HepG2 (cell line): Measurements from ENCODE around the gene STOML1. TPM values are rescaled to one million over a fixed set of nuclear protein-coding genes. Genes with fewer than 3 reads are reported as not detected.
A peak's percentile ranks its signal among the peaks of the same experiment; 100 is the strongest.

Experiments used
- ATAC-seq: fragments of 200-7000 bp; cut with Tn5 transposase; 3 replicates; pipeline ENCODE4 v1.9.1; 2020; ENCODE audit warnings: mild to moderate bottlenecking, moderate library complexity
- BruUV-seq: library from RNA; stranded (reverse); fragments of 400-500 nt; replicated peaks from 2 replicates; lab custom pipeline; 2021; lab: Mats Ljungman, UMichigan
- CTCF ChIA-PET: fragments of 300-600 bp; formaldehyde crosslinking; extraction: SDS; loops from one replicate; lab custom pipeline; 2021; ENCODE audit warnings: low total read pairs, inconsistent platforms, low intra/inter-chr PET ratio; lab: Yijun Ruan, JAX
- POLR2A ChIA-PET: fragments of 350-600 bp; sonication (Branson Sonifier 250); formaldehyde crosslinking; loops from one replicate; lab custom pipeline; 2020; ENCODE audit warnings: antibody characterized with exemption, inconsistent platforms; lab: Yijun Ruan, JAX
- DNase-seq: peaks from one replicate; pipeline ENCODE4 v3.0.0-alpha.2; 2015; ENCODE audit warnings: low spot score
- FAIRE-seq: peaks from 3 replicates; lab custom pipeline; 2011; peaks lifted over from hg19 to GRCh38; lab: Jason Lieb, UNC
- H2AFZ ChIP-seq: one replicate; pipeline ENCODE4 v1.6.1; 2011; ENCODE audit warnings: low read length, inconsistent platforms
- H3K27ac ChIP-seq: fragments of 300-600 bp; 3 replicates; pipeline ENCODE4 v1.8.0; 2011; ENCODE audit warnings: mixed run types, mild to moderate bottlenecking, mixed read lengths, low read length, inconsistent platforms; ENCODE audit not compliant: insufficient read depth; ENCODE audit errors: extremely low read length
- H3K27me3 ChIP-seq, 2 experiments: fragments of 200-600 bp in 1 of 2; 2 replicates in 1 of 2; 3 replicates in 1 of 2; pipeline versions ENCODE4 v1.6.0 to v1.8.0; 2011; ENCODE audit warnings: low read length in 2 of 2, mild to moderate bottlenecking in 2 of 2, moderate library complexity in 2 of 2, inconsistent platforms in 1 of 2; ENCODE audit not compliant: insufficient read depth in 2 of 2, control insufficient read depth in 1 of 2
- H3K36me3 ChIP-seq, 2 experiments: fragments of 200-600 bp in 1 of 2; replicated peaks in 1 of 2; 2 replicates in 1 of 2; 3 replicates in 1 of 2; pipeline versions ENCODE4 v1.5.1 to v1.8.0; 2011; ENCODE audit warnings: low read length in 2 of 2, inconsistent platforms in 1 of 2; ENCODE audit not compliant: insufficient read depth in 2 of 2, control insufficient read depth in 1 of 2
- H3K4me1 ChIP-seq: 2 replicates; pipeline ENCODE4 v1.5.1; 2012; ENCODE audit warnings: low read length, inconsistent platforms; ENCODE audit not compliant: insufficient read depth
- H3K4me2 ChIP-seq: 2 replicates; pipeline ENCODE4 v1.6.0; 2011; ENCODE audit warnings: low read depth, low read length, inconsistent platforms
- H3K4me3 ChIP-seq, 3 experiments: fragments of 200-600 bp in 1 of 3; sonication (generic), shearing (Covaris generic) in 1 of 3; replicated peaks in 1 of 3; 2 replicates each; pipeline ENCODE4 v1.5.1; 2011 to 2016; ENCODE audit warnings: low read length in 3 of 3, inconsistent platforms in 2 of 3, low read depth in 2 of 3, mild to moderate bottlenecking in 2 of 3, control low read depth in 1 of 3, mixed read lengths in 1 of 3; ENCODE audit not compliant: insufficient read depth in 1 of 3
- H3K79me2 ChIP-seq: one replicate; pipeline ENCODE4 v1.6.1; 2011; ENCODE audit warnings: low read length, inconsistent platforms; ENCODE audit not compliant: insufficient read depth
- H3K9ac ChIP-seq: 2 replicates; pipeline ENCODE4 v1.6.0; 2011; ENCODE audit warnings: mild to moderate bottlenecking, low read depth, low read length, inconsistent platforms; ENCODE audit not compliant: insufficient read depth
- H3K9me3 ChIP-seq: 2 replicates; pipeline ENCODE4 v1.5.1; 2012; ENCODE audit warnings: mild to moderate bottlenecking, low read length
- H4K20me1 ChIP-seq: 2 replicates; pipeline ENCODE4 v1.6.0; 2011; ENCODE audit warnings: inconsistent platforms, mild to moderate bottlenecking, low read length, moderate library complexity; ENCODE audit not compliant: insufficient read depth
- ARID5B ChIP-seq: IDR thresholded peaks from 2 replicates; pipeline ENCODE4 v1.4.0; 2020; ENCODE audit warnings: mild to moderate bottlenecking, missing genetic modification reagents
- NR2C2 ChIP-seq: sonication (generic); formaldehyde crosslinking; IDR thresholded peaks from 2 replicates; pipeline ENCODE4 v1.4.0; 2020; ENCODE audit warnings: missing genetic modification reagents, mild to moderate bottlenecking, moderate library complexity, borderline replicate concordance
- PAXIP1 ChIP-seq: sonication (generic); formaldehyde crosslinking; conservative IDR thresholded peaks from 2 replicates; pipeline ENCODE4 v1.4.0; 2020; ENCODE audit warnings: mild to moderate bottlenecking, missing genetic modification reagents, moderate library complexity
- PITX1 ChIP-seq: sonication (generic); formaldehyde crosslinking; IDR thresholded peaks from 2 replicates; pipeline ENCODE4 v1.5.1; 2020; ENCODE audit warnings: mild to moderate bottlenecking, missing genetic modification reagents
- RARA ChIP-seq: IDR thresholded peaks from 2 replicates; pipeline ENCODE4 v1.6.1; 2016; ENCODE audit warnings: missing genetic modification reagents, missing compliant biosample characterization
- RXRB ChIP-seq: IDR thresholded peaks from 2 replicates; pipeline ENCODE4 v1.6.1; 2016; ENCODE audit warnings: borderline replicate concordance, missing genetic modification reagents, missing compliant biosample characterization
- SOX13 ChIP-seq, 3 experiments: fragments of 450-650 bp in 1 of 3; sonication (generic) in 1 of 3; formaldehyde crosslinking in 1 of 3; IDR thresholded peaks in 2 of 3; conservative IDR thresholded peaks in 1 of 3; 2 replicates each; pipeline versions ENCODE4 v1.5.0 to v1.6.1; 2016 to 2020; ENCODE audit warnings: antibody characterized with exemption in 1 of 3, mild to moderate bottlenecking in 1 of 3, missing compliant biosample characterization in 1 of 3, missing genetic modification reagents in 1 of 3, moderate library complexity in 1 of 3
- SYNCRIP ChIP-seq: fragments of 200-400 bp; formaldehyde crosslinking; IDR thresholded peaks from 2 replicates; pipeline ENCODE4 v1.6.1; 2018; ENCODE audit warnings: mild to moderate bottlenecking, low read depth, low read length; ENCODE audit not compliant: insufficient read depth
- ZNF317 ChIP-seq: sonication (generic); formaldehyde crosslinking; IDR thresholded peaks from 2 replicates; pipeline ENCODE4 v1.5.0; 2020; ENCODE audit warnings: mild to moderate bottlenecking, missing genetic modification reagents
- ZNF670 ChIP-seq: sonication (generic); formaldehyde crosslinking; IDR thresholded peaks from 2 replicates; pipeline ENCODE4 v1.8.0; 2022; ENCODE audit warnings: mild to moderate bottlenecking, missing genetic modification reagents, borderline replicate concordance
- ZNF674 ChIP-seq: sonication (generic); formaldehyde crosslinking; IDR thresholded peaks from 2 replicates; pipeline ENCODE4 v1.5.0; 2020; ENCODE audit warnings: low read depth, mild to moderate bottlenecking, missing genetic modification reagents
- ZSCAN9 ChIP-seq: IDR thresholded peaks from 2 replicates; pipeline ENCODE4 v1.6.1; 2016; ENCODE audit warnings: borderline replicate concordance
- WGBS: methylation state at CpG from one replicate; pipeline ENCODE4 v1.1.6; 2017; ENCODE audit warnings: low lambda C conversion rate; 5-methylcytosine and 5-hydroxymethylcytosine counted together
- in situ Hi-C: cut with HindIII; loops from 2 replicates; pipeline ENCODE4 v1.10.0; 2017; ENCODE audit warnings: low pct_unique_long_range_greater_than_20kb; ENCODE audit not compliant: extremely low pct_ligation_motif_present
- intact Hi-C: fragments of 100-400 bp; cut with micrococcal nuclease; formaldehyde crosslinking; loops from one replicate; pipeline ENCODE4 v1.10.0; 2022; ENCODE audit not compliant: unreplicated experiment
- polyA plus RNA-seq, 8 experiments: library from polyadenylated mRNA; depleted of rRNA in 3 of 8; stranded (reverse) in 7 of 8; unstranded in 1 of 8; fragments of >200 nt; fragmentation: Illumina TruSeq in 4 of 8; extraction: Trizol in 4 of 8; gene quantifications; 2 replicates each; pipeline versions ENCODE4 v1.2.1 to v1.2.3, GENCODE V29; 2011 to 2016; ENCODE audit warnings: low read depth in 4 of 8, missing spikeins in 1 of 8, mixed read lengths in 1 of 8; ENCODE audit not compliant: insufficient read depth in 1 of 8
- total RNA-seq, 5 experiments: library from RNA; depleted of rRNA; stranded (reverse); fragments of >200 nt; fragmentation: Illumina TruSeq; extraction: Trizol; gene quantifications; 2 replicates each; pipeline ENCODE4 v1.2.3, GENCODE V29; 2016; ENCODE audit warnings: low read depth in 1 of 5
- TF ChIP-seq, protein P1 (sequence below): sonication (generic); formaldehyde crosslinking; IDR thresholded peaks from 2 replicates; pipeline ENCODE4 v1.5.1; 2020; ENCODE audit warnings: mild to moderate bottlenecking, moderate library complexity, missing genetic modification reagents

STOML1 gene
- total and polyA plus RNA-seq, 2 of the 13 experiments (the other 11 are each of a cell fraction or from before 2014, with no cell fraction given): 3.5 to 3.7 TPM

DNA sequence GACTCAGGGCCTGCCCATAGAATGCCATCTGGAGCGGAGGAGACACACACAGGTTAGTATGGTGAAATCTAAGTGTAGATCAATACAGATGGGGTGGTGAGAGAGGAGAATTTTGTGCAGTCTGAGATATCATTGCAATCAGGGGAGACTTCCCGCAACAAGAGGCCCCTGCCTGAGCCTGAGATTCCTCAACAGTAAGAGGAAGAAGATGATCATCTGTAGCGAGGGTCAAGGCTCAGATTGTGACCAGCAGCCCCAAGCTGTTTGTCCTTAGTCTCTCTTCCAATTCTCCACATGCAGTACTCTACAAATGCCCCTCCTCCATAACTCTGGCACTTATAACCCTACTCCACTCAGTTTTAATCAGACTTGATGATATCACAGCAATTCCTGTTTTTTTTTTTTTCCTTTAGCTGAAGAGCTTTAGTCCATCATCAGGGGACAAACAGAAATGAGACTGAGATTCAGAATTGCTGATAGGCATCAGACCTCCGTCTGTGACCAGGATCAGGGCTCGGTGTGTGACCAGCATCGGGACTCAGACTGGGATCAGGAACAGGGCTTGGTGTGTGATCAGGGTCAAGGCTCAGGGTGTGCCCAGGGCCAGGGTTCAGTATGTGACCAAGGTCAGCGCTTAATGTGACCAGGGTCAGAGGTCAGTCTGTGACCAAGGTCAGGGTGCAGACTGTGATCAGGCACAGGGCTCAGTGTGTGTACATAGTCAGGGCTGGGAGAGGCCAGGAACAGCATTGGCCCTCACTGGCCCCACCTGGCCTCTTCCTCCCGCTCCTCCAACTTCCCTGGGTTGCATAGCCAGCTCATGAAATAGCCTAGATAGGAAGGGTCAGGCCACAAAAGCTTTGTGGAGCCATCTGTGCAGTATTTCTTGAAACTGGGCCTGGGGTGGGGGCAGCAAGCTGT is 51.8 kb downstream of the STOML1 start:
- ChIA-PET CTCF (no interaction called here), POLR2A (no interaction called here)
- WGBS: 6% methylated on average over 7 of the region's 8 CpGs
- peaks cover 0 to 6% of the 10 kb centered on the region in 2 experiments; a peak in 2 of 5 replicates for H3K27me3 ChIP-seq
- no peak overlapping the region for H3K27ac ChIP-seq
- intact Hi-C loops (no loop called here), in situ Hi-C loops (no loop called here)
- H3K4me3 ChIP-seq: no peak overlapping the region
- no peak for FAIRE-seq
- DNase-seq: no peak
- no peaks in the 10 kb centered on the region for H3K36me3 ChIP-seq
- no TSS peak for BruUV-seq
- peaks cover 3% of the 10 kb centered on the region for H4K20me1 ChIP-seq
- peaks cover 15% of the 10 kb centered on the region for H3K4me1 ChIP-seq
- H3K9ac ChIP-seq: no peak overlapping the region
- peak; percentile 47 for ATAC-seq
- no peaks in the 10 kb centered on the region for H3K79me2 ChIP-seq
- H3K9me3 ChIP-seq: no peaks in the 10 kb centered on the region
- H2AFZ ChIP-seq: no peak overlapping the region
- no peak overlapping the region for H3K4me2 ChIP-seq
- TF ChIP-seq SYNCRIP (no peak), ZNF670 (CRISPR knock-in tag) (no peak), RXRB (CRISPR knock-in tag) (peak; percentile 50; the same call in 1 of the 2 replicates), SOX13 (IDR thresholded peaks at IDR 0.05) (no peak), SOX13 (CRISPR knock-in tag; conservative IDR thresholded peaks at IDR 0.05 in 1 of 2, IDR thresholded peaks at IDR 0.05 in 1 of 2) (no peak), ZNF317 (CRISPR knock-in tag) (no peak), NR2C2 (peak; percentile 88), ZSCAN9 (no peak), PITX1 (0 out of 2 replicates have a peak, but pooled peaks have one; percentile 51), RARA (CRISPR knock-in tag) (peak; percentile 96), PAXIP1 (CRISPR knock-in tag) (peak; percentile 35; the same call in 1 of the 2 replicates), ZNF674 (CRISPR knock-in tag) (no peak), ARID5B (CRISPR knock-in tag) (peak; percentile 47; the same call in 1 of the 2 replicates)
- TF ChIP-seq, protein P1, sequence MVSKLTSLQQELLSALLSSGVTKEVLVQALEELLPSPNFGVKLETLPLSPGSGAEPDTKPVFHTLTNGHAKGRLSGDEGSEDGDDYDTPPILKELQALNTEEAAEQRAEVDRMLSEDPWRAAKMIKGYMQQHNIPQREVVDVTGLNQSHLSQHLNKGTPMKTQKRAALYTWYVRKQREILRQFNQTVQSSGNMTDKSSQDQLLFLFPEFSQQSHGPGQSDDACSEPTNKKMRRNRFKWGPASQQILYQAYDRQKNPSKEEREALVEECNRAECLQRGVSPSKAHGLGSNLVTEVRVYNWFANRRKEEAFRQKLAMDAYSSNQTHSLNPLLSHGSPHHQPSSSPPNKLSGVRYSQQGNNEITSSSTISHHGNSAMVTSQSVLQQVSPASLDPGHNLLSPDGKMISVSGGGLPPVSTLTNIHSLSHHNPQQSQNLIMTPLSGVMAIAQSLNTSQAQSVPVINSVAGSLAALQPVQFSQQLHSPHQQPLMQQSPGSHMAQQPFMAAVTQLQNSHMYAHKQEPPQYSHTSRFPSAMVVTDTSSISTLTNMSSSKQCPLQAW: no peak
